ENCODE measurements around the gene RALGDS. TPM values are rescaled to one million over a fixed set of nuclear protein-coding genes. Genes with fewer than 3 reads are reported as not detected.

RALGDS gene
- total RNA-seq, 1 experiment from 2014 or later: 36.1 TPM

DNA sequence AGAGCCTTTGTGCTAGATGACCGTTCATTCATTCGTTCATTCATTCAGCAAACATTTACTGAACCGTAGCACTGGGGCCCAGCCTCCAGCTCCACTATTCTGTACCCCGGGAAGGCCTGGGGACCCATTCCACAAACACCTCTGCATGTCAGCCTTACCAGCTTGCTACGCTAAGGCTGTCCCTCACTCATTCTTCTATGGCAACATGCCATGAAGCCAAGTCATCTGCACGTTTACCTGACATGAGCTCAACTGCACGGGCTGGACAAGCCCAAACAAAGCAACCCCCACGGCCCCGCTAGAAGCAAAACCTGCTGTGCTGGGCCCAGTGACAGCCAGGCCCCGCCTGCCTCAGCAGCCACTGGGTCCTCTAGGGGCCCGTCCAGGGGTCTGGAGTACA is 53.2 kb downstream of the RALGDS start (continued):
- TF ChIP-seq, protein P1, sequence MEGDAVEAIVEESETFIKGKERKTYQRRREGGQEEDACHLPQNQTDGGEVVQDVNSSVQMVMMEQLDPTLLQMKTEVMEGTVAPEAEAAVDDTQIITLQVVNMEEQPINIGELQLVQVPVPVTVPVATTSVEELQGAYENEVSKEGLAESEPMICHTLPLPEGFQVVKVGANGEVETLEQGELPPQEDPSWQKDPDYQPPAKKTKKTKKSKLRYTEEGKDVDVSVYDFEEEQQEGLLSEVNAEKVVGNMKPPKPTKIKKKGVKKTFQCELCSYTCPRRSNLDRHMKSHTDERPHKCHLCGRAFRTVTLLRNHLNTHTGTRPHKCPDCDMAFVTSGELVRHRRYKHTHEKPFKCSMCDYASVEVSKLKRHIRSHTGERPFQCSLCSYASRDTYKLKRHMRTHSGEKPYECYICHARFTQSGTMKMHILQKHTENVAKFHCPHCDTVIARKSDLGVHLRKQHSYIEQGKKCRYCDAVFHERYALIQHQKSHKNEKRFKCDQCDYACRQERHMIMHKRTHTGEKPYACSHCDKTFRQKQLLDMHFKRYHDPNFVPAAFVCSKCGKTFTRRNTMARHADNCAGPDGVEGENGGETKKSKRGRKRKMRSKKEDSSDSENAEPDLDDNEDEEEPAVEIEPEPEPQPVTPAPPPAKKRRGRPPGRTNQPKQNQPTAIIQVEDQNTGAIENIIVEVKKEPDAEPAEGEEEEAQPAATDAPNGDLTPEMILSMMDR (IDR thresholded peaks at IDR 0.05 in 2 of 3, conservative IDR thresholded peaks at IDR 0.05 in 1 of 3; ENCODE audit: borderline replicate concordance in 1 of 3, insufficient read depth in 1 of 3, low read depth in 2 of 3, low read length in 2 of 3): no peak
- no peak for TF ChIP-seq ZFX (IDR thresholded peaks at IDR 0.05)
- no peak for TF ChIP-seq POLR2AphosphoS5 (IDR thresholded peaks at IDR 0.05; ENCODE audit: low read depth, low read length)

DNA sequence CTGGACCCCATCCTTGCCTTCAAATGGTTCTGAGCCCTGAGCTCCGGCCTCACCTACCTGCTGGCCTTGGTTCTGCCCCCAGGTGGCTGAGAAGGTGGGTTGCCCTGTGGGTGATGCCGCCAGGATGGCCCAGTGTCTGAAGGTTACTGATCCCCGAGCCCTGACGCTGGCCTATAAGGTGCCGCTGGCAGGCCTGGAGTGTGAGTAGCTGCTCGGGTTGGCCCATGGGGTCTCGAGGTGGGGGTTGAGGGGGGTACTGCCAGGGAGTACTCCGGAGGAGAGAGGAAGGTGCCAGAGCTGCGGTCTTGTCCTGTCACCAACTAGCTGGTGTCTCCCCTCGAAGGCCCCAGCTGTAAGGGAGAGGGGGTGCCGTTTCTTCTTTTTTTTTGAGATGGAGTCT is 54.0 kb downstream of the RALGDS start:
- Histone ChIP-seq H2AFZ (ENCODE audit: low read depth, low read length, poor library complexity, severe bottlenecking) (no peak overlapping the region), H3K4me2 (ENCODE audit: low read length) (no peak overlapping the region), H3K9me3 (ENCODE audit: control insufficient read depth in 1 of 2, insufficient read depth in 1 of 2, low read depth in 1 of 2, low read length in 2 of 2) (no peaks in the 10 kb centered on the region), H3K4me3 (replicated peaks in 1 of 2; ENCODE audit: low read depth in 1 of 2, low read length in 2 of 2) (no peak overlapping the region), H3K27ac (ENCODE audit: low read depth, low read length) (no peak overlapping the region), H3K9me2 (ENCODE audit: insufficient read depth) (no peaks in the 10 kb centered on the region), H3K9ac (ENCODE audit: low read length) (no peak overlapping the region), H3K79me2 (ENCODE audit: insufficient read depth, low read length) (no peaks in the 10 kb centered on the region), H3K4me1 (ENCODE audit: control insufficient read depth in 1 of 2, insufficient read depth in 2 of 2, low read length in 2 of 2) (no peaks in the 10 kb centered on the region), H3K36me3 (ENCODE audit: control insufficient read depth in 1 of 2, insufficient read depth in 2 of 2, low read length in 2 of 2) (no peaks in the 10 kb centered on the region), H3K27me3 (ENCODE audit: insufficient read depth, low read length) (no peaks in the 10 kb centered on the region), H4K20me1 (ENCODE audit: insufficient read depth) (no peaks in the 10 kb centered on the region)
- ChIA-PET POLR2A (no interaction called here), RAD21 (ENCODE audit: low non-redundant PET in 1 of 2, low total read pairs in 2 of 2, uncharacterized antibody in 2 of 2, unreplicated experiment in 2 of 2) (no interaction called here), CTCF (no interaction called here)
- intact Hi-C loops (cut with micrococcal nuclease): no loop called here
- no TSS peak for BruUV-seq (replicated peaks)
- DNase-seq (ENCODE audit: low read depth, low spot score): no peak
- no peak for ATAC-seq
- TF ChIP-seq, protein P2, sequence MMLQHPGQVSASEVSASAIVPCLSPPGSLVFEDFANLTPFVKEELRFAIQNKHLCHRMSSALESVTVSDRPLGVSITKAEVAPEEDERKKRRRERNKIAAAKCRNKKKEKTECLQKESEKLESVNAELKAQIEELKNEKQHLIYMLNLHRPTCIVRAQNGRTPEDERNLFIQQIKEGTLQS (IDR thresholded peaks at IDR 0.05): no peak
- TF ChIP-seq EZH2phosphoT487 (IDR thresholded peaks at IDR 0.05; ENCODE audit: borderline replicate concordance): no peak
- no peak for TF ChIP-seq POLR2AphosphoS5 (IDR thresholded peaks at IDR 0.05; ENCODE audit: low read depth, low read length)
